SK-N-SH treated with all-trans-retinoic acid at 6 μM for 48 hours (cell line): ENCODE data around the gene RTN1.

Experiments used
- ATAC-seq: fragments of 200-7000 bp; cut with Tn5 transposase; 3 replicates; pipeline ENCODE4 v1.9.1; 2020; ENCODE audit warnings: mild to moderate bottlenecking, moderate library complexity
- ARNTL ChIP-seq: fragments of 450-650 bp; formaldehyde crosslinking; IDR thresholded peaks from 2 replicates; pipeline ENCODE4 v1.5.0; 2020; ENCODE audit warnings: low read depth, mild to moderate bottlenecking, moderate library complexity, borderline replicate concordance
- BACH2 ChIP-seq: fragments of 250-450 bp; sonication (Bioruptor Pico); IDR thresholded peaks from 2 replicates; pipeline ENCODE4 v1.9.0; 2021; ENCODE audit warnings: mild to moderate bottlenecking, borderline replicate concordance
- CREB5 ChIP-seq: fragments of 250-450 bp; sonication (Bioruptor Pico); IDR thresholded peaks from 2 replicates; pipeline ENCODE4 v1.5.1; 2020; ENCODE audit warnings: low read depth, mild to moderate bottlenecking, moderate library complexity
- CSDC2 ChIP-seq: fragments of 250-450 bp; sonication (Bioruptor Pico); IDR thresholded peaks from 2 replicates; pipeline ENCODE4 v1.5.0; 2020; ENCODE audit warnings: mild to moderate bottlenecking, moderate library complexity
- CSRNP3 ChIP-seq: fragments of 250-450 bp; sonication (Bioruptor Pico); IDR thresholded peaks from 2 replicates; pipeline ENCODE4 v1.5.1; 2021; ENCODE audit warnings: mild to moderate bottlenecking, moderate library complexity
- ESRRG ChIP-seq: fragments of 250-450 bp; sonication (Bioruptor Pico); IDR thresholded peaks from 2 replicates; pipeline ENCODE4 v1.6.1; 2021; ENCODE audit warnings: mild to moderate bottlenecking
- GLIS3 ChIP-seq: fragments of 250-450 bp; sonication (Bioruptor Pico); IDR thresholded peaks from 2 replicates; pipeline ENCODE4 v1.5.0; 2020; ENCODE audit warnings: mild to moderate bottlenecking, moderate library complexity
- ISL1 ChIP-seq: fragments of 250-450 bp; sonication (Bioruptor Pico); IDR thresholded peaks from 2 replicates; pipeline ENCODE4 v2.1.2; 2022; ENCODE audit warnings: mild to moderate bottlenecking, moderate library complexity
- OSR1 ChIP-seq: fragments of 250-450 bp; sonication (Bioruptor Pico); IDR thresholded peaks from 2 replicates; pipeline ENCODE4 v1.8.0; 2022; ENCODE audit warnings: moderate library complexity, mild to moderate bottlenecking, inconsistent platforms
- PATZ1 ChIP-seq: fragments of 250-450 bp; sonication (Bioruptor Pico); IDR thresholded peaks from 2 replicates; pipeline ENCODE4 v1.8.0; 2020; ENCODE audit warnings: mild to moderate bottlenecking, moderate library complexity, borderline replicate concordance
- POU6F1 ChIP-seq: fragments of 250-450 bp; sonication (Bioruptor Pico); IDR thresholded peaks from 2 replicates; pipeline ENCODE4 v1.8.0; 2021; ENCODE audit warnings: low read depth, mild to moderate bottlenecking, moderate library complexity, borderline replicate concordance
- PPARA ChIP-seq: fragments of 250-450 bp; sonication (Bioruptor Pico); IDR thresholded peaks from 2 replicates; pipeline ENCODE4 v1.5.0; 2020; ENCODE audit warnings: mild to moderate bottlenecking, borderline replicate concordance
- RARB ChIP-seq: fragments of 250-450 bp; sonication (Bioruptor Pico); IDR thresholded peaks from 2 replicates; pipeline ENCODE4 v1.8.0; 2021; ENCODE audit warnings: mild to moderate bottlenecking, moderate library complexity
- SNAI2 ChIP-seq: fragments of 250-450 bp; sonication (Bioruptor Pico); IDR thresholded peaks from 2 replicates; pipeline ENCODE4 v1.5.0; 2020; ENCODE audit warnings: mild to moderate bottlenecking, moderate library complexity
- TSHZ2 ChIP-seq: fragments of 250-450 bp; sonication (Bioruptor Pico); IDR thresholded peaks from 2 replicates; pipeline ENCODE4 v1.5.0; 2020; ENCODE audit warnings: mild to moderate bottlenecking, moderate library complexity
- ZC3H10 ChIP-seq: fragments of 250-450 bp; sonication (Bioruptor Pico); IDR thresholded peaks from 2 replicates; pipeline ENCODE4 v1.5.1; 2021; ENCODE audit warnings: mild to moderate bottlenecking, moderate library complexity
- ZFP3 ChIP-seq: fragments of 250-450 bp; sonication (Bioruptor Pico); IDR thresholded peaks from 2 replicates; pipeline ENCODE4 v1.5.0; 2020; ENCODE audit warnings: mild to moderate bottlenecking, moderate library complexity
- ZFP30 ChIP-seq: fragments of 450-650 bp; formaldehyde crosslinking; IDR thresholded peaks from 2 replicates; pipeline ENCODE4 v1.5.0; 2022; ENCODE audit warnings: mild to moderate bottlenecking, moderate library complexity
- ZNF565 ChIP-seq: fragments of 450-650 bp; formaldehyde crosslinking; conservative IDR thresholded peaks from 2 replicates; pipeline ENCODE4 v1.5.0; 2020; ENCODE audit warnings: low read depth, mild to moderate bottlenecking, moderate library complexity
- ZNF70 ChIP-seq: fragments of 450-650 bp; formaldehyde crosslinking; IDR thresholded peaks from 2 replicates; pipeline ENCODE4 v1.5.0; 2020; ENCODE audit warnings: mild to moderate bottlenecking, moderate library complexity
- ZNF8 ChIP-seq: fragments of 450-650 bp; formaldehyde crosslinking; IDR thresholded peaks from 2 replicates; pipeline ENCODE4 v1.5.0; 2020; ENCODE audit warnings: mild to moderate bottlenecking, moderate library complexity

The RTN1 gene

GRCh38 chr14:59895721-59896120 lies 25.1 kb upstream of the RTN1 start:
- ATAC-seq: no peak
- no peak for TF ChIP-seq PPARA (CRISPR knock-in tag)

- TF ChIP-seq BACH2 (CRISPR knock-in tag): no peak
- no peak for TF ChIP-seq ZNF565 (CRISPR knock-in tag)
- TF ChIP-seq GLIS3 (CRISPR knock-in tag): no peak
- no peak for TF ChIP-seq POU6F1
- no peak for TF ChIP-seq CSDC2 (CRISPR knock-in tag)
- TF ChIP-seq ZNF70 (CRISPR knock-in tag): no peak
- no peak for TF ChIP-seq ZFP3 (CRISPR knock-in tag)
- no peak for TF ChIP-seq RARB (CRISPR knock-in tag)
- TF ChIP-seq ARNTL (CRISPR knock-in tag): no peak
- no peak for TF ChIP-seq PPARA (CRISPR knock-in tag)
- no peak for TF ChIP-seq ZC3H10 (CRISPR knock-in tag)
- no peak for TF ChIP-seq TSHZ2 (CRISPR knock-in tag)
- TF ChIP-seq SNAI2: no peak
- TF ChIP-seq PATZ1 (CRISPR knock-in tag): no peak
- no peak for ATAC-seq
These were observed 20.1 kb upstream of the RTN1 start for GRCh38 chr14:59890676-59891075.

- TF ChIP-seq SNAI2: no peak
- TF ChIP-seq ESRRG (CRISPR knock-in tag): no peak
- TF ChIP-seq ZFP3 (CRISPR knock-in tag): no peak
- TF ChIP-seq OSR1: no peak
- TF ChIP-seq ZNF565 (CRISPR knock-in tag): no peak
- no peak for TF ChIP-seq CSRNP3
- no peak for TF ChIP-seq PPARA (CRISPR knock-in tag)
- no peak for TF ChIP-seq POU6F1
- TF ChIP-seq ZC3H10 (CRISPR knock-in tag): no peak
- no peak for TF ChIP-seq TSHZ2 (CRISPR knock-in tag)
- no peak for TF ChIP-seq GLIS3 (CRISPR knock-in tag)
- TF ChIP-seq ZNF8 (CRISPR knock-in tag): no peak
- no peak for TF ChIP-seq ZFP30
- no peak for TF ChIP-seq CSDC2 (CRISPR knock-in tag)
- no peak for TF ChIP-seq CREB5 (CRISPR knock-in tag)
- no peak for TF ChIP-seq ISL1 (CRISPR knock-in tag)
- TF ChIP-seq RARB (CRISPR knock-in tag): no peak
- no peak for TF ChIP-seq PATZ1 (CRISPR knock-in tag)
- ATAC-seq: peak; percentile 40; the same call in 1 of the 3 replicates
These were observed 12.4 kb upstream of the RTN1 start for GRCh38 chr14:59882957-59883356.
